Endothelial cell of umbilical vein (primary cell): Measurements from ENCODE around the gene DENND1A.

ENCODE experiments used
- EZH2 ChIP-seq: IDR thresholded peaks from 2 replicates; pipeline ENCODE4 v1.6.1; 2012; ENCODE audit warnings: borderline replicate concordance, low read depth, mild to moderate bottlenecking, moderate library complexity, low read length, inconsistent platforms; ENCODE audit not compliant: severe bottlenecking
- FOS ChIP-seq: IDR thresholded peaks from 2 replicates; pipeline ENCODE4 v1.6.1; 2011; ENCODE audit warnings: mild to moderate bottlenecking, low read length, moderate library complexity, borderline replicate concordance; ENCODE audit not compliant: insufficient read depth
- GATA2 ChIP-seq: IDR thresholded peaks from 2 replicates; pipeline ENCODE4 v1.7.0; 2011; ENCODE audit warnings: low read depth, mild to moderate bottlenecking, moderate library complexity, mixed read lengths, low read length; ENCODE audit not compliant: insufficient read length, insufficient read depth
- JUN ChIP-seq: IDR thresholded peaks from 2 replicates; pipeline ENCODE4 v1.6.1; 2011; ENCODE audit warnings: borderline replicate concordance, low read depth; ENCODE audit not compliant: insufficient read length, insufficient read depth
- MYC ChIP-seq: IDR thresholded peaks from one replicate; pipeline ENCODE4 v1.6.1; 2011; ENCODE audit warnings: mild to moderate bottlenecking, low read depth, low read length
- POLR2A ChIP-seq: IDR thresholded peaks from 2 replicates; pipeline ENCODE4 v1.6.1; 2012; ENCODE audit warnings: low read depth, mild to moderate bottlenecking, control low read depth, low read length
- POLR2AphosphoS5 ChIP-seq: IDR thresholded peaks from 2 replicates; pipeline ENCODE4 v1.6.1; 2012; ENCODE audit warnings: low read depth, mild to moderate bottlenecking, control low read depth, low read length, moderate library complexity; ENCODE audit not compliant: insufficient read depth
- TF ChIP-seq, protein P1 (sequence below), 2 donors: IDR thresholded peaks; 1 replicate in 1 of 2; 2 replicates in 1 of 2; pipeline ENCODE4 v1.5.1; 2011; ENCODE audit warnings: low read length in 2 of 2, mild to moderate bottlenecking in 2 of 2, moderate library complexity in 2 of 2, control low read depth in 1 of 2, inconsistent platforms in 1 of 2, low read depth in 1 of 2; ENCODE audit not compliant: insufficient read depth in 1 of 2; ENCODE audit errors: extremely low read depth in 1 of 2
- TF ChIP-seq, protein P2 (sequence below): IDR thresholded peaks from 2 replicates; pipeline ENCODE4 v1.6.1; 2011; ENCODE audit not compliant: insufficient read depth, insufficient read length

GRCh38 chr9:123497830-123498229 lies 432.1 kb downstream of the DENND1A start:
- TF ChIP-seq, protein P1, sequence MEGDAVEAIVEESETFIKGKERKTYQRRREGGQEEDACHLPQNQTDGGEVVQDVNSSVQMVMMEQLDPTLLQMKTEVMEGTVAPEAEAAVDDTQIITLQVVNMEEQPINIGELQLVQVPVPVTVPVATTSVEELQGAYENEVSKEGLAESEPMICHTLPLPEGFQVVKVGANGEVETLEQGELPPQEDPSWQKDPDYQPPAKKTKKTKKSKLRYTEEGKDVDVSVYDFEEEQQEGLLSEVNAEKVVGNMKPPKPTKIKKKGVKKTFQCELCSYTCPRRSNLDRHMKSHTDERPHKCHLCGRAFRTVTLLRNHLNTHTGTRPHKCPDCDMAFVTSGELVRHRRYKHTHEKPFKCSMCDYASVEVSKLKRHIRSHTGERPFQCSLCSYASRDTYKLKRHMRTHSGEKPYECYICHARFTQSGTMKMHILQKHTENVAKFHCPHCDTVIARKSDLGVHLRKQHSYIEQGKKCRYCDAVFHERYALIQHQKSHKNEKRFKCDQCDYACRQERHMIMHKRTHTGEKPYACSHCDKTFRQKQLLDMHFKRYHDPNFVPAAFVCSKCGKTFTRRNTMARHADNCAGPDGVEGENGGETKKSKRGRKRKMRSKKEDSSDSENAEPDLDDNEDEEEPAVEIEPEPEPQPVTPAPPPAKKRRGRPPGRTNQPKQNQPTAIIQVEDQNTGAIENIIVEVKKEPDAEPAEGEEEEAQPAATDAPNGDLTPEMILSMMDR (IDR thresholded peaks at IDR 0.05; ENCODE audit: extremely low read depth in 1 of 2, insufficient read depth in 1 of 2, low read depth in 1 of 2, low read length in 2 of 2) = no peak
- TF ChIP-seq POLR2A (no peak), EZH2 (no peak), MYC (no peak), GATA2 (no peak), POLR2AphosphoS5 (no peak), JUN (no peak), FOS (no peak)
- TF ChIP-seq, protein P2, sequence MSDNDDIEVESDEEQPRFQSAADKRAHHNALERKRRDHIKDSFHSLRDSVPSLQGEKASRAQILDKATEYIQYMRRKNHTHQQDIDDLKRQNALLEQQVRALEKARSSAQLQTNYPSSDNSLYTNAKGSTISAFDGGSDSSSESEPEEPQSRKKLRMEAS = no peak
